LNCAP (cell line): ENCODE results near the gene CLMP.

Source experiments
- TF ChIP-seq, protein P1 (sequence below): fragments of 450-650 bp; IDR thresholded peaks from 2 replicates; pipeline ENCODE4 v1.5.1; 2017; ENCODE audit warnings: mild to moderate bottlenecking

CLMP gene

DNA sequence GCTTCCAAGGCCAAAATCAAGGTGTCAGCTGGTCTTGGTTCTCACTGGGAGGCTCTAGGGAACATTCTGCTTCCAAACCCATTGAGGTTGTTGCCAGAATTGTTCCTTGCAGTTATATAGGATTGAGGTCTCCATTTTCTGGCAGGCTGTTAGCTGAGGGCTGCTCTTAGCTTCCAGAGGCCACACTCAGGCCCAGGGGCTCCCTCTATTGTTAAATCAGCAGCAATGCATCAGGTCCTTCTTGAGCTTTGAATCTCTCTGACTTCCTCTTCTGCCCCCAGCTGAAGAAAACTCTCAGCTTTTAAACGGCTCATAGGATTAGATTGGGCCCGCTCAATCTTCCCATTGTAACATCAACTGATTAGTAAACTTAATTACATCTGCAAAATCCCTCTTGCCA lies 174.1 kb downstream of the CLMP start:
- TF ChIP-seq, protein P1, sequence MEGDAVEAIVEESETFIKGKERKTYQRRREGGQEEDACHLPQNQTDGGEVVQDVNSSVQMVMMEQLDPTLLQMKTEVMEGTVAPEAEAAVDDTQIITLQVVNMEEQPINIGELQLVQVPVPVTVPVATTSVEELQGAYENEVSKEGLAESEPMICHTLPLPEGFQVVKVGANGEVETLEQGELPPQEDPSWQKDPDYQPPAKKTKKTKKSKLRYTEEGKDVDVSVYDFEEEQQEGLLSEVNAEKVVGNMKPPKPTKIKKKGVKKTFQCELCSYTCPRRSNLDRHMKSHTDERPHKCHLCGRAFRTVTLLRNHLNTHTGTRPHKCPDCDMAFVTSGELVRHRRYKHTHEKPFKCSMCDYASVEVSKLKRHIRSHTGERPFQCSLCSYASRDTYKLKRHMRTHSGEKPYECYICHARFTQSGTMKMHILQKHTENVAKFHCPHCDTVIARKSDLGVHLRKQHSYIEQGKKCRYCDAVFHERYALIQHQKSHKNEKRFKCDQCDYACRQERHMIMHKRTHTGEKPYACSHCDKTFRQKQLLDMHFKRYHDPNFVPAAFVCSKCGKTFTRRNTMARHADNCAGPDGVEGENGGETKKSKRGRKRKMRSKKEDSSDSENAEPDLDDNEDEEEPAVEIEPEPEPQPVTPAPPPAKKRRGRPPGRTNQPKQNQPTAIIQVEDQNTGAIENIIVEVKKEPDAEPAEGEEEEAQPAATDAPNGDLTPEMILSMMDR = peak; percentile 58
